Adrenal gland (tissue), 5 donors: ENCODE data around the gene SLFNL1.

Source experiments
- POLR2A ChIP-seq, 2 donors: fragments of 450-650 bp; IDR thresholded peaks; one replicate each; pipeline ENCODE4 v1.6.1; 2017; ENCODE audit warnings: antibody characterized with exemption in 2 of 2, mild to moderate bottlenecking in 2 of 2, moderate library complexity in 1 of 2
- TF ChIP-seq, protein P1 (sequence below), 6 experiments: fragments of 450-650 bp in 4 of 6; fragments of 200-600 bp in 2 of 6; sonication (generic) in 1 of 6; IDR thresholded peaks; 1 replicate in 5 of 6; 2 replicates in 1 of 6; pipeline versions ENCODE4 v1.5.1 to v1.8.0; 2016 to 2021; ENCODE audit warnings: antibody characterized with exemption in 6 of 6, mild to moderate bottlenecking in 2 of 6, moderate library complexity in 1 of 6
- donor health status: DM: no; HTN: no; CAD: no.

DNA sequence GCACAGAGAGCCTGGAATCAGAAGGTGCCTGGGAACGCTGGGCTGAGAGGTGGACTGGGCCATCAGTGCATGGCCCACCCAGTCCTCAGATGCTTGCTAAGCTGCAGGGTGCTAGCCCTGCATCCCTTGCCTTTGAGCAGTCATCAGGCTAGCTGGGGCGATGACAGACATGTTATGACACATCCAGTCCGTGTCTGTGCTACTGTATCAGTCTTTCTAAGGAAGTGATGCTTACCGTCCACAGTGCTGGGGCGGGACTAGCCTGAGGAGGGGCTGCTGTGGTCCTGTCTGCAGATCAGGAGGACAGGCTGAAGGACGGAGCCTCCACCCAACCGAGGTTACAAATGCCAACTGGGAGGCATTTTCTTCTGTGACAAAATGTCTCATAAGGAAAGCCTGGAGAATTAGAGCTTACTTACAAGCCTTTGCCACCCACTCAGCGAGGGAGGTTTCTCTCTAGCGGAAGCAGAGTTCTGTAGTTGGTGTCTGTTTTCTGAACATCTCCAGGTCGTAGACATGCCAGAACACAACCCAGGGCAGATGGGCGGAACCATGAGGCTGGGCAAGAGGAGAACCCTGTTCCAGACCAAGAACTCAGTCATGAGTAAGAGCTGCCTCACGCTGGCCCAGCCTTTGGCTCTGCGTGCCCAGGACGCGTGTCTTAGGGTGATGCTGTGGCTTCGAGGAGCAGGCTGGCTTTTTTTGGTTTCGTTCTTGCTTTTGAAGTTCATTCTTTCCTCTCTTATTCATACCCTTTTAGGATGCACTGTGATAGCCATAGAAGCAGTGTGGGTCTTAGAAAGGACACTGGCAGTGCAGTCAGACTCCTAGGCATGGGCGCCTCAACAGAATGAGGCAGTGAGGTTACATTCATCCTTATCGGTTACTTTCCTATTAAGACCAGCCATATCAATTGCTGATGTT, 14.3 kb downstream of the SLFNL1 start:
- no peak for TF ChIP-seq POLR2A (IDR thresholded peaks at IDR 0.05)
- TF ChIP-seq, protein P1, sequence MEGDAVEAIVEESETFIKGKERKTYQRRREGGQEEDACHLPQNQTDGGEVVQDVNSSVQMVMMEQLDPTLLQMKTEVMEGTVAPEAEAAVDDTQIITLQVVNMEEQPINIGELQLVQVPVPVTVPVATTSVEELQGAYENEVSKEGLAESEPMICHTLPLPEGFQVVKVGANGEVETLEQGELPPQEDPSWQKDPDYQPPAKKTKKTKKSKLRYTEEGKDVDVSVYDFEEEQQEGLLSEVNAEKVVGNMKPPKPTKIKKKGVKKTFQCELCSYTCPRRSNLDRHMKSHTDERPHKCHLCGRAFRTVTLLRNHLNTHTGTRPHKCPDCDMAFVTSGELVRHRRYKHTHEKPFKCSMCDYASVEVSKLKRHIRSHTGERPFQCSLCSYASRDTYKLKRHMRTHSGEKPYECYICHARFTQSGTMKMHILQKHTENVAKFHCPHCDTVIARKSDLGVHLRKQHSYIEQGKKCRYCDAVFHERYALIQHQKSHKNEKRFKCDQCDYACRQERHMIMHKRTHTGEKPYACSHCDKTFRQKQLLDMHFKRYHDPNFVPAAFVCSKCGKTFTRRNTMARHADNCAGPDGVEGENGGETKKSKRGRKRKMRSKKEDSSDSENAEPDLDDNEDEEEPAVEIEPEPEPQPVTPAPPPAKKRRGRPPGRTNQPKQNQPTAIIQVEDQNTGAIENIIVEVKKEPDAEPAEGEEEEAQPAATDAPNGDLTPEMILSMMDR (IDR thresholded peaks at IDR 0.05), result no peak
